ENCODE data around the gene HJURP. TPM values are rescaled to one million over a fixed set of nuclear protein-coding genes. Genes with fewer than 3 reads are reported as not detected.

Gene HJURP
- polyA plus RNA-seq, 1 donor (not counting 4 experiments of a cell fraction or from before 2014, with no cell fraction given), result 20.2 TPM

DNA sequence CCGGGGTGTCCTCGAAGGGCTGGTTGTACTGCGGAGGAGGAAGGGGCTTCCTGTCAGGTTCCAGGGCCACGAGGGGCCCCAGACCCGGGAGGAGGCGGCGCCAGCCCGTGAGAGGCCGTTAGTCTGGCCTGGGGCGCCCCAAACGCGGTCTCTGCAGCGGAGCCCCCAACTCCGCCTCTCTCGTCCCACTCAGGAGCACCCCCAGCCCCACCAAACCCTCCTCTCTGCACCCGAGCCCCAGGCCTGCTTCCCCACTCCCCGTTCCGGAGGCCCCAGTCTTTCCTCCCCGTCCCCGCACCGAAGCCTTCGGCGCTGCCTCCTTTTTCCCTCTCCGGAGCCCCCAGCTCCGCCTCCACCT, 473 bp downstream of the HJURP start:
- Histone ChIP-seq H3K4me1 (ENCODE audit: control insufficient read depth, extremely low read depth, insufficient read depth, low read length) (peaks cover 21% of the 10 kb centered on the region), H2AFZ (ENCODE audit: control insufficient read depth, low read length) (peak overlapping the region; percentile 93), H3K9ac (ENCODE audit: control insufficient read depth, extremely low read depth, insufficient read depth, low read length) (peak overlapping the region; percentile 71), H3K9me3 (ENCODE audit: control insufficient read depth, low read depth, low read length) (no peaks in the 10 kb centered on the region), H3K27ac (ENCODE audit: control insufficient read depth, insufficient read depth, low read length) (peak overlapping the region; percentile 34), H3K79me2 (ENCODE audit: control insufficient read depth, insufficient read depth, low read length) (peaks cover 52% of the 10 kb centered on the region), H3K4me3 (ENCODE audit: control insufficient read depth in 2 of 3, extremely low read depth in 1 of 3, insufficient read depth in 2 of 3, low read depth in 1 of 3, low read length in 3 of 3) (peak overlapping the region; percentile 75 to 91 (median 90)), H3K36me3 (ENCODE audit: control insufficient read depth in 2 of 2, extremely low read depth in 1 of 2, insufficient read depth in 2 of 2, low read length in 2 of 2) (peaks cover 0 to 15% of the 10 kb centered on the region in 2 experiments), H3K4me2 (ENCODE audit: control insufficient read depth, extremely low read depth, insufficient read depth, low read depth, low read length) (peak overlapping the region; percentile 87), H3K27me3 (ENCODE audit: control insufficient read depth, extremely low read depth, insufficient read depth, low read length) (no peaks in the 10 kb centered on the region), H3K9me1 (ENCODE audit: control insufficient read depth, extremely low read depth, insufficient read depth, low read length) (no peaks in the 10 kb centered on the region), H4K20me1 (ENCODE audit: control insufficient read depth, extremely low read depth, insufficient read depth, low read length) (peaks cover 3% of the 10 kb centered on the region)
- FAIRE-seq (no peak), DNase-seq (ENCODE audit: low read depth, low spot score) (no peak)
- dilution Hi-C loops (cut with MboI; ENCODE audit: extremely low pct_ligation_motif_present, low sequenced_read_pairs), result no loop called here
- no peak for TF ChIP-seq EZH2 (IDR thresholded peaks at IDR 0.05; ENCODE audit: low read length)
- TF ChIP-seq, protein P1, sequence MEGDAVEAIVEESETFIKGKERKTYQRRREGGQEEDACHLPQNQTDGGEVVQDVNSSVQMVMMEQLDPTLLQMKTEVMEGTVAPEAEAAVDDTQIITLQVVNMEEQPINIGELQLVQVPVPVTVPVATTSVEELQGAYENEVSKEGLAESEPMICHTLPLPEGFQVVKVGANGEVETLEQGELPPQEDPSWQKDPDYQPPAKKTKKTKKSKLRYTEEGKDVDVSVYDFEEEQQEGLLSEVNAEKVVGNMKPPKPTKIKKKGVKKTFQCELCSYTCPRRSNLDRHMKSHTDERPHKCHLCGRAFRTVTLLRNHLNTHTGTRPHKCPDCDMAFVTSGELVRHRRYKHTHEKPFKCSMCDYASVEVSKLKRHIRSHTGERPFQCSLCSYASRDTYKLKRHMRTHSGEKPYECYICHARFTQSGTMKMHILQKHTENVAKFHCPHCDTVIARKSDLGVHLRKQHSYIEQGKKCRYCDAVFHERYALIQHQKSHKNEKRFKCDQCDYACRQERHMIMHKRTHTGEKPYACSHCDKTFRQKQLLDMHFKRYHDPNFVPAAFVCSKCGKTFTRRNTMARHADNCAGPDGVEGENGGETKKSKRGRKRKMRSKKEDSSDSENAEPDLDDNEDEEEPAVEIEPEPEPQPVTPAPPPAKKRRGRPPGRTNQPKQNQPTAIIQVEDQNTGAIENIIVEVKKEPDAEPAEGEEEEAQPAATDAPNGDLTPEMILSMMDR (optimal IDR thresholded peaks at IDR 0.05 in 1 of 3, IDR thresholded peaks at IDR 0.05 in 1 of 3, conservative IDR thresholded peaks at IDR 0.05 in 1 of 3; ENCODE audit: extremely low read depth in 1 of 3, insufficient read depth in 2 of 3, low read length in 3 of 3), result no peak

DNA sequence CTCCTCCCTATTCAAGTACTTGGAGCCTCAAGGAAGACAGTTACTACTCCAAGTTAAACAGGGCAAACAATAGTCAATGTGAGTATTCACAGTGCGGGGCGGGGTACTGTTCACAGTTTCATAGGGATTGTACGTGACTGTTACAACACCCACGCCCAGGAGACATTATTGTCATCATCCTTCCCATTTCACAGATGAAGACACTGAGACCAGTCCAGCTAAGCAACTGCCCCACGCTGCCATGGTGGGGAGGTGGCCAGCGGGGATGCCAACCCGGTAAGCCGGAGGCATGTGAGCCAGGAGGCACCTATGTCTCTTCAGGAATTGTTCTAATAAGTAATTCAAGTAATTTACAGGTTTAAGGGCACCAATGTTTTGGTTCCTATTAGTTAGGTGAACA, 982 bp downstream of the HJURP start:
- Histone ChIP-seq H4K20me1 (ENCODE audit: control insufficient read depth, extremely low read depth, insufficient read depth, low read length) (peaks cover 3% of the 10 kb centered on the region), H3K27ac (ENCODE audit: control insufficient read depth, insufficient read depth, low read length) (peak overlapping the region; percentile 34), H3K79me2 (ENCODE audit: control insufficient read depth, insufficient read depth, low read length) (peaks cover 57% of the 10 kb centered on the region), H3K4me1 (ENCODE audit: control insufficient read depth, extremely low read depth, insufficient read depth, low read length) (peaks cover 21% of the 10 kb centered on the region), H3K4me2 (ENCODE audit: control insufficient read depth, extremely low read depth, insufficient read depth, low read depth, low read length) (peak overlapping the region; percentile 87), H3K27me3 (ENCODE audit: control insufficient read depth, extremely low read depth, insufficient read depth, low read length) (no peaks in the 10 kb centered on the region), H3K9me3 (ENCODE audit: control insufficient read depth, low read depth, low read length) (no peaks in the 10 kb centered on the region), H2AFZ (ENCODE audit: control insufficient read depth, low read length) (peak overlapping the region; percentile 34), H3K9me1 (ENCODE audit: control insufficient read depth, extremely low read depth, insufficient read depth, low read length) (no peaks in the 10 kb centered on the region), H3K4me3 (ENCODE audit: control insufficient read depth in 2 of 3, extremely low read depth in 1 of 3, insufficient read depth in 2 of 3, low read depth in 1 of 3, low read length in 3 of 3) (peak overlapping the region; percentile 75 to 91 (median 90)), H3K36me3 (ENCODE audit: control insufficient read depth in 2 of 2, extremely low read depth in 1 of 2, insufficient read depth in 2 of 2, low read length in 2 of 2) (peaks cover 0 to 20% of the 10 kb centered on the region in 2 experiments), H3K9ac (ENCODE audit: control insufficient read depth, extremely low read depth, insufficient read depth, low read length) (peak overlapping the region; percentile 71)
- DNase-seq (ENCODE audit: low read depth, low spot score), result no peak
- no peak for FAIRE-seq
- no peak for TF ChIP-seq EZH2 (IDR thresholded peaks at IDR 0.05; ENCODE audit: low read length)
- TF ChIP-seq, protein P1 (optimal IDR thresholded peaks at IDR 0.05 in 1 of 3, IDR thresholded peaks at IDR 0.05 in 1 of 3, conservative IDR thresholded peaks at IDR 0.05 in 1 of 3; ENCODE audit: extremely low read depth in 1 of 3, insufficient read depth in 2 of 3, low read length in 3 of 3), result no peak
- dilution Hi-C loops (cut with MboI; ENCODE audit: extremely low pct_ligation_motif_present, low sequenced_read_pairs), result no loop called here

Data from keratinocyte (primary cell).